ENCODE data around the gene LCP2. TPM values are rescaled to one million over a fixed set of nuclear protein-coding genes. Genes with fewer than 3 reads are reported as not detected.

Gene LCP2
- total and polyA plus RNA-seq, 2 of the 8 experiments (the other 6 are each of a cell fraction or from before 2014, with no cell fraction given): 0.26 to 0.33 TPM

- TF ChIP-seq RAD21 (IDR thresholded peaks at IDR 0.05 in 1 of 2, conservative IDR thresholded peaks at IDR 0.05 in 1 of 2; ENCODE audit: low read depth in 2 of 2, low read length in 2 of 2) (no peak), NANOG (IDR thresholded peaks at IDR 0.05; ENCODE audit: insufficient read depth, low read depth, low read length, poor library complexity, severe bottlenecking) (no peak), GABPA (IDR thresholded peaks at IDR 0.05; ENCODE audit: borderline replicate concordance, insufficient read depth, low read length) (no peak), RBBP5 (IDR thresholded peaks at IDR 0.05; ENCODE audit: borderline replicate concordance, low read depth, low read length) (no peak), RNF2 (IDR thresholded peaks at IDR 0.05; ENCODE audit: borderline replicate concordance, low read depth, low read length, missing control alignments, poor library complexity, severe bottlenecking) (no peak), YY1 (IDR thresholded peaks at IDR 0.05; ENCODE audit: low read depth, low read length) (no peak), ATF3 (IDR thresholded peaks at IDR 0.05; ENCODE audit: insufficient read depth, low read depth, low read length) (no peak), KDM1A (IDR thresholded peaks at IDR 0.05; ENCODE audit: borderline replicate concordance, low read length) (no peak), EP300 (IDR thresholded peaks at IDR 0.05; ENCODE audit: borderline replicate concordance in 1 of 2, low read depth in 2 of 2, low read length in 2 of 2) (no peak), BRCA1 (IDR thresholded peaks at IDR 0.05; ENCODE audit: low read depth, low read length) (no peak), TEAD4 (IDR thresholded peaks at IDR 0.05; ENCODE audit: low read depth, low read length) (no peak)
These were observed 22.1 kb downstream of the LCP2 start (continued) for GRCh38 chr5:170275376-170275994.

All from H1 (cell line).